Measurements from ENCODE around the gene CDK2AP2. TPM values are rescaled to one million over a fixed set of nuclear protein-coding genes. Genes with fewer than 3 reads are reported as not detected.

Gene CDK2AP2
- total RNA-seq, 1 donor from 2014 or later: 27.8 TPM

- no peak for TF ChIP-seq CTCF (IDR thresholded peaks at IDR 0.05; ENCODE audit: unreplicated experiment)
- H3K9me3 Mint-ChIP-seq (ENCODE audit: unreplicated experiment): no peaks in the 10 kb centered on the region
- H3K36me3 Mint-ChIP-seq (ENCODE audit: low read depth, unreplicated experiment): peaks cover 12% of the 10 kb centered on the region
- no peaks in the 10 kb centered on the region for H3K4me1 Mint-ChIP-seq (ENCODE audit: unreplicated experiment)
- DNase-seq (ENCODE audit: low spot score): no peak
- no peak overlapping the region for H3K4me3 Mint-ChIP-seq (ENCODE audit: unreplicated experiment)
- H3K27ac Mint-ChIP-seq (ENCODE audit: unreplicated experiment): no peak overlapping the region
- peaks cover 6% of the 10 kb centered on the region for H3K27me3 Mint-ChIP-seq (ENCODE audit: unreplicated experiment)
Observed at GRCh38 chr11:67492069-67492727, 15.8 kb downstream of the CDK2AP2 start.

- peaks cover 12% of the 10 kb centered on the region for H3K36me3 Mint-ChIP-seq (ENCODE audit: low read depth, unreplicated experiment)
- no peak for DNase-seq (ENCODE audit: low spot score)
- H3K4me3 Mint-ChIP-seq (ENCODE audit: unreplicated experiment): no peak overlapping the region
- no peak for TF ChIP-seq CTCF (IDR thresholded peaks at IDR 0.05; ENCODE audit: unreplicated experiment)
- H3K27ac Mint-ChIP-seq (ENCODE audit: unreplicated experiment): no peak overlapping the region
- no peaks in the 10 kb centered on the region for H3K4me1 Mint-ChIP-seq (ENCODE audit: unreplicated experiment)
- H3K27me3 Mint-ChIP-seq (ENCODE audit: unreplicated experiment): peaks cover 6% of the 10 kb centered on the region
- H3K9me3 Mint-ChIP-seq (ENCODE audit: unreplicated experiment): no peaks in the 10 kb centered on the region
Observed at GRCh38 chr11:67491276-67492068, 16.5 kb downstream of the CDK2AP2 start.

- Mint-ChIP-seq H3K27ac (ENCODE audit: unreplicated experiment) (no peak overlapping the region), H3K4me1 (ENCODE audit: unreplicated experiment) (peaks cover 4% of the 10 kb centered on the region), H3K4me3 (ENCODE audit: unreplicated experiment) (no peak overlapping the region), H3K9me3 (ENCODE audit: unreplicated experiment) (no peaks in the 10 kb centered on the region), H3K27me3 (ENCODE audit: unreplicated experiment) (peaks cover 11% of the 10 kb centered on the region), H3K36me3 (ENCODE audit: low read depth, unreplicated experiment) (peaks cover 17% of the 10 kb centered on the region)
- TF ChIP-seq CTCF (IDR thresholded peaks at IDR 0.05; ENCODE audit: unreplicated experiment): no peak
- DNase-seq (ENCODE audit: low spot score): no peak
Observed at GRCh38 chr11:67490727-67491065, 17.3 kb downstream of the CDK2AP2 start.

- no peak overlapping the region for H3K27ac Mint-ChIP-seq (ENCODE audit: unreplicated experiment)
- DNase-seq (ENCODE audit: low spot score): no peak
- peak overlapping the region; percentile 12 for H3K4me3 Mint-ChIP-seq (ENCODE audit: unreplicated experiment)
- TF ChIP-seq CTCF (IDR thresholded peaks at IDR 0.05; ENCODE audit: unreplicated experiment): no peak
- no peaks in the 10 kb centered on the region for H3K9me3 Mint-ChIP-seq (ENCODE audit: unreplicated experiment)
- peaks cover 12% of the 10 kb centered on the region for H3K27me3 Mint-ChIP-seq (ENCODE audit: unreplicated experiment)
- peaks cover 4% of the 10 kb centered on the region for H3K4me1 Mint-ChIP-seq (ENCODE audit: unreplicated experiment)
- peaks cover 19% of the 10 kb centered on the region for H3K36me3 Mint-ChIP-seq (ENCODE audit: low read depth, unreplicated experiment)
Observed at GRCh38 chr11:67489885-67490726, 17.9 kb downstream of the CDK2AP2 start.

Data from endothelial cell (in vitro differentiated cells).